ENCODE data around the gene GTPBP4.

GTPBP4 gene

GRCh38 chr10:947881-948280, 40.4 kb upstream of the GTPBP4 start:
- no peak for DNase-seq (ENCODE audit: low read depth)
- H3K4me3 ChIP-seq (ENCODE audit: low read depth, low read length): no peak overlapping the region
- TF ChIP-seq CTCF (IDR thresholded peaks at IDR 0.05; ENCODE audit: insufficient read depth, low read depth, low read length, missing control alignments): no peak

GRCh38 chr10:948347-948746, 39.9 kb upstream of the GTPBP4 start:
- no peak overlapping the region for H3K4me3 ChIP-seq (ENCODE audit: low read depth, low read length)
- DNase-seq (ENCODE audit: low read depth): no peak
- TF ChIP-seq CTCF (IDR thresholded peaks at IDR 0.05; ENCODE audit: insufficient read depth, low read depth, low read length, missing control alignments): no peak

GRCh38 chr10:949446-949845, 38.8 kb upstream of the GTPBP4 start:
- no peak for DNase-seq (ENCODE audit: low read depth)
- TF ChIP-seq CTCF (IDR thresholded peaks at IDR 0.05; ENCODE audit: insufficient read depth, low read depth, low read length, missing control alignments): no peak
- H3K4me3 ChIP-seq (ENCODE audit: low read depth, low read length): no peak overlapping the region

- TF ChIP-seq CTCF (IDR thresholded peaks at IDR 0.05; ENCODE audit: insufficient read depth, low read depth, low read length, missing control alignments): no peak
- no peak for DNase-seq (ENCODE audit: low read depth)
Observed at GRCh38 chr10:953836-954235, 34.4 kb upstream of the GTPBP4 start.

GRCh38 chr10:954396-954795, 33.8 kb upstream of the GTPBP4 start:
- DNase-seq (ENCODE audit: low read depth): no peak
- TF ChIP-seq CTCF (IDR thresholded peaks at IDR 0.05; ENCODE audit: insufficient read depth, low read depth, low read length, missing control alignments): no peak
- H3K4me3 ChIP-seq (ENCODE audit: low read depth, low read length): no peak overlapping the region

More at GRCh38 chr10:953836-954235, 34.4 kb upstream of the GTPBP4 start:
- H3K4me3 ChIP-seq (ENCODE audit: low read depth, low read length): no peak overlapping the region

GRCh38 chr10:955127-955819, 33.0 kb upstream of the GTPBP4 start:
- DNase-seq (ENCODE audit: low read depth): no peak
- H3K4me3 ChIP-seq (ENCODE audit: low read depth, low read length): no peak overlapping the region
- TF ChIP-seq CTCF (IDR thresholded peaks at IDR 0.05; ENCODE audit: insufficient read depth, low read depth, low read length, missing control alignments): no peak

GRCh38 chr10:955820-956217, 32.4 kb upstream of the GTPBP4 start:
- no peak for TF ChIP-seq CTCF (IDR thresholded peaks at IDR 0.05; ENCODE audit: insufficient read depth, low read depth, low read length, missing control alignments)
- DNase-seq (ENCODE audit: low read depth): no peak
- H3K4me3 ChIP-seq (ENCODE audit: low read depth, low read length): no peak overlapping the region

All from GM12865 (cell line).